IPS-NIHi7 (cell line): ENCODE data around the gene SPATA21.
"Not testable (repeated sequence)": the region's sequence is repeated elsewhere in the genome, so short reads cannot be mapped to it uniquely, and the experiment has no call there.

Source experiments
- DNase-seq: peaks from one replicate; pipeline ENCODE4 v3.0.0; 2012; ENCODE audit warnings: mixed read lengths; ENCODE audit errors: extremely low spot score

The SPATA21 gene, protein sequence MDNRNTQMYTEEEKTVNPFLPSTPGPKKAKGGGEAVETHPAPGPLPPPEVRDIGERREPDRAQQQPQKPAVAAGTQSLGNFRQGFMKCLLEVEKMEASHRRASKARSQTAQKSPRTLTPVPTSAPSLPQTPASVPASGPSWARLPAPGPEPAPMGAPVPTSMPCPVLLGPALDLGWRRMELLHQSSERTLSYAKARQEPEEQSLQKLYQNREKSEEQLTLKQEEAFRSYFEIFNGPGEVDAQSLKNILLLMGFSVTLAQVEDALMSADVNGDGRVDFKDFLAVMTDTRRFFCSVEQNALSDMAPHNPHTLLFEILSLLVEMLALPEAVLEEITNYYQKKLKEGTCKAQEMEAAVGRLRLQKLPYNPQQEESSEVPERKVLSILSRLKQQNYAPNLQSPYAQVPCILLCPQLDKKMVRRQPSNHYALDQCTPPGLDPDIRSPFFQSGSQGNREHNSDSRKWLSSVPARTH

DNA sequence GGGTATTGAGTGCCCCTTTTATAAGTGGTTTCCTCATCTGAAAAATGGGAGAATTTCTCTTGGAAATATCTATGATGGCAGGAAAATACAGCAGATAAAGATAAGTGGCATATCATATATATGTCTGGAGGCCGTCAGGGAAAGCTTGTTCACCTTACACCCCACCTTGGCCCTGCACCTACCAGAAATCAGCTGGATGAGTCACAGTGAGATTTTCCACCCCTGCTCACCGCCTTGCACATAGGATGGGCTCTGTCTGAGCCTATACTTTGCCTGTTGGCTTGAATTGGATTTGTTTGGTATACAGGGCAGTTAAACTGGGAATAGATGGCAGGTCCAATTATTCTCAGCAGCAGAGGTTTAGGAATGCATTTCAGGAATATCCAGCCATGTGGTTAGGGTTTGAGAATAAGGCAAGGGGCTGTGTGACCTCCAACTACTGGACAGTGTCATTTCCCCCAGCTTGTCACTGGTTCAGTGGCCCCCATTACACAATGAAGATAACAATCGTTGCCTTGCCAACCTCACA lies at the start of gene SPATA21:
Gene SPATA21 (minus strand): TSS at position 479 of the 529 bp plus-strand sequence. CDS start 6,053 bp downstream, outside the sequence.
- DNase-seq: no peak

DNA sequence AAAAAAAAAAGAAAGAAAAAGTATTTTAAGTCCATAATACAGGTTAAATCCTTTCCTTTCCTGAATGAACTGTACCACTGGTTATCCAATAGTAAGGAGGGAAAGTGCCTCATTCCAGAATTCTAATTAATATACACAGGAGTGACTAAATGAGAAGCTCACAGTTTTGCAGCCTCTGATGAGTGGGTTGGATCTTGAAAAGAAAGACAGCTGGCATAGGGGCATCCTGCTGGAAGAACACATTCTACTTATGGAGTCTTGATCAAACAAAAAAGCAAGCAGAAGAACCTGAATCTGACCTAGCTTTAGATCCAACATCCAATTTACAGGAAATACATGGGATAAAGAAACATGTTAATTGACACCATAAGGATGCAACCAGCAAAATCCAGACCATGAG lies 49.8 kb upstream of the SPATA21 start:
- DNase-seq: not testable (repeated sequence)

DNA sequence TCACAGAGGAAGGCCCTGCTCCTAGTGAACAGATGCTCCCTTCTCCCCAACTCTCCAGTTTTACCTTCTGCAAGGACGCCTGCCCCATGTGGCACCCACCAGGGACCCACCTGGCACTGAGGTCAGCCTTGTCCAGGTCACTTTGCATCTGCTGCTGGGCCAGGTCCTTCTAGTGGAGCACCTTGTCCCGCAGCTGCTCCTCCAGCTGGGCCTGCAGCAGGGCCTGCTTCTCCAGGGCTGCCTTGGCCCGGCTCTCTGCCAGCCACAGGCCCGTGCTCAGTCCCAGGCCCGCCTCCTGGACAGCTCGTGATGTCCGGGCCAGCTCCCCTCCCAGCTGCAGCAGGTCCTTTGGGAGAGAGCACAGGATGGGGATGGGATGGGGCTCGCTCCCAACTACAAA lies 49.1 kb upstream of the SPATA21 start:
- not testable (repeated sequence) for DNase-seq

DNA sequence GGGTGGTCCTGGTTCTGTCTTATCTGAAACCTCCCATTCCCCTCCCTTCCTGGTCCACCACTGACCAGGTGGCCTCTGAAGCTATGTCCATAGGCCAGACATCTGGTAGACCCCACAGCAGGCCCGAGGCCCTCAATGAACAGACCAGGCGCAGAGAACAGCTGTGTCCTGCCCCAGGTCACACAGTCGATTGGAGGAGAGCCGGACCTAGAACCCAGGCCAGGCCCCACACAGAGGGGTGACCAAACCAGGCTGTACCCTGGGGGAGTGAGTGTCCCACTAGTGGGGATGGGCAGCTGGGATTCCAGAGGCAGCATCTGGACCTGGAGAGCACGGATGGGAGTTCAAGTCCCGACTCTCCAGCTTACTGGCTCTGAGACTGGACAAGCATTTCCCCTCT lies 47.7 kb upstream of the SPATA21 start:
- DNase-seq: no peak

DNA sequence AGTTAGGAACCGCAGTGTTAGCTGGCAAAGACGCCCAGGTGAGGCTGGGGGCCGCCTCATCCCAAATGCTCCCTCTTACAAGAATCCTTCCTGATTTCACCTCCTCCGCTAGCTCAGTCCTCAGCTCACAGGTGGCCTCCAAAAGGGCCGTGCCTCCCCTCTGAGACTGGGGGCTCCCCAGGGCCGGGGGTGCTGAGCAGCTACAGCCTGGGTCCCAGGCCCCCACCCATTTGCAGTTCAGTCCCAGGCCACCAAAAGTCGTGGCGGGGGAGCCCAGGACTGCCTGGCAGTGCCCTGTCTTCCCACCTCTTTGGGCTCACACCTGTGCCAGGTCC lies 47.2 kb upstream of the SPATA21 start:
- DNase-seq: no peak

DNA sequence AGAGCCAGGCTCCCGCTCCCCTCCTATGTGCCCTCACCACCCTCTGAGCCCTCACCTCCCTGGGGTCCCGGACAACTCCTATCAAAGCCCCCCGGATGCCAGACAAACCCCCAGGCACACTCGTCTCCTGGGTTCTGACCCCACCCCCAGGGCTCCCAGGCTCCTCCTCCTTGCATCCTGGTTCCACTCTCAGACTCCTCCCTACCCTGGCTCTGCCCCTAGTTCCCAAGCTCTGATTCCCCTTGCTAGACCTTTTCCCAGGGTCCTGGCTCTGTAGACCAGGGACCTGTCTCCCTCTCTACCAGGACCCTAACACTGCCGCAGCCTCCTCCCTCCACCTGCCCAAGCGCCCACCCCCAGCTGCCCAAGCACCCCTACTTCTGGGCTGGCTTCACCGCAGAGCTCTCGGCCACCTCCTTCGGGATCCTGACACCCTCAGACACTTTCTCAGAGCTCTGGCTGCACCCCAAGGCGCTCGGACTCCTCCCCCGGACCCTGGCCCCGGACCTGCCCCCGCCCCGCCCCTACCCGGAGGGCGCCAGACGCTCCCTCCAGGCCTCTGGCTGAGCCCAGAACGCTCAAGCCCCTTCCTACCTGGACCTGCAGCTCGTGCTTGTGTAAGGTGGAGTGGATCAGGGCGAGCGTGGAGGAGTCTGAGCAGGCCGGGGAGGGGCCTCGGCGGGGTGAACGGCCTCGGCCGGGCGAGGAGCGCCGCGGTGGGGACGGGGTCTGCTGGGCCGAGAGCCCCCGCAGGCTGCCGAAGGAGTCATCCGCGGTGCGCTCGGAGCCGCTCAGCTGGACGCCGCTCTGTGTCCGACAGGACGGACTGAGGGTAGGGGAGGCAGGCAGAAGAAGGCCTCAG lies 46.6 kb upstream of the SPATA21 start:
- DNase-seq: not testable (repeated sequence)

DNA sequence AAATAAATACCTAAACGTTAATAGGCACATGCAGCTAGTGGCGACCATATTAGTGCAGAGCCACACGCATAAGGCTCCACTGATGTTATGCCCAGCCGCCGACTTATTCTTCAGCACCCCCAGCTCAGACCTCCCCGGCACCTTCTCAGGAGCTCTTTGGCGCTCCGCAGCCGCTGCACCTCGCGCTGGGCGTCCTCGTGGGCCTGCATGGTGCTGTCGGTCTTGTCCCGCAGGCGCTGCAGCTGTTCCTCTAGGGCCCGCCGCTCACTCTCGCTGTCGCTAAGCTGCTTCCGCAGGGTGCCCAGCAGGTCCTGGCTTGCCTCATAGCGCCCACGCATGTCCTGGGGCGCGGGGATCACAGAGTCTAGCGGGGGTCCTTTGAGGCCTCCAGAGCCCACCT lies 45.9 kb upstream of the SPATA21 start:
- DNase-seq: not testable (repeated sequence)

DNA sequence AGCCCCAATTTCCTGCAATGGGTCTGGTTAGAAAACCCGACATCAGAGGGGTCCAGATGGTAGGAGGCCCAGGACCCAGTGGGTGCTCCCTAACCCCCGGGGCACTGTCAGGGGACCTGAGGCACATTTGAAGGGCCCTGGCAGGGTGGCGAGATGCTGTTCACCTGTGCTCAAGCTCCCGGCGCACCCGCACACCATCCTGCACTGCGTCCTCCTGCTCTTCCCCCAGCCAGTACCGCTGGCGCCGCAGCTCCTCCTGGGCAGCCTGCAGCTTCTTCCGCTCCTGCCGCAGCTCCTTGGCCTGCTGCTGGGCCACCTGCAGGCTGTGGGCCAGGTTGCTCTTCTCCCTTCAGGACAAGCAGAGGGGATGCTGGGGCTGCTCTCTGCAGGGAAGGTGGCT lies 40.9 kb upstream of the SPATA21 start:
- no peak for DNase-seq

DNA sequence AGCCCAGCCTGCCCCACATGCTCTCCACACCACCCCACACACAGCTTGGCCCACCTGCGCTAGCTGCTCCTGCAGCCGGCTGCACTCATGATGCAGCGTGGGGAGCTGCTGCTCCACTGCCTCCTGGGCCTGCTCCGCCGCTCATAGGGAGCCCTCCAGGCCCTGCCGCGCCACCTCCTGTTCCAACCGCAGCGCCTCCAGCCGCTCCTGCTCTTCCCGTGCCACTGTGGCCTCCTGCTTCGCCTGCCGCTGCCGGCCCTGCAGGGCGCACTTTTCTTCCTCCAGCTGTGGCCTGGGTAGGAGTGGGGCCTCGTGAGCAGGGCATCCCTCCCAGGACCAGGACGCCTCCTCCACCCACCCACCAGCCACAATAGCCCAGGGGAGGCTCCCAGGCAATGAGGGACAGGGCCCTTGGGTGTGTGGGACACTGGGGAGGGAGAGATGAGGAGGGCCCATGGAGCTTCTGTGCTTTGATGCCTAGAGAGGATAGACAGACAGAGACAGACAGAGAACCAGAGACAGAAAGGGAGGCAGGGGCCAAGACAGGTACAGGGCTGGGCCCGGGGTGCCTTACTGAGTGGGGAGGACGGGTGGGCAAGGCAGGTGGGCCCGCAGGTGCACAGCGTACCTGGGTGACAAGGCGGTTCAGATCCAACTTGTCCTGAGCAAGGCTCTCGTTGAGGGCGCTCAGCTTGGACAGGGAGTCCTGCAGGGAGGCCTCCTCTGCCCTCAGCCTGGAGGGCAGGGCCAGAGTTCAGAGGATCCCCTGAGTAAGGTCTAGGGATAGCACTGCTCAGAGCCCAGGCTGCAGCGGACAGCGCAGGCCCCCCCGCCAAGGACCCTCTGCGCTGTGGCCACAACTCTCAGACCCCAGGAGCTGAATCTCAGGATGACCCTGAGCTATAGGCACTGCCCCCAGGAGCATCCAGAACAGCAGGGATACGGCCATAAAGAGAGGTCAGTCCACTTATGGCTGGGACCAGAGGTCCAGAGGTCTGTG lies 38.8 kb upstream of the SPATA21 start:
- DNase-seq: not testable (repeated sequence)

DNA sequence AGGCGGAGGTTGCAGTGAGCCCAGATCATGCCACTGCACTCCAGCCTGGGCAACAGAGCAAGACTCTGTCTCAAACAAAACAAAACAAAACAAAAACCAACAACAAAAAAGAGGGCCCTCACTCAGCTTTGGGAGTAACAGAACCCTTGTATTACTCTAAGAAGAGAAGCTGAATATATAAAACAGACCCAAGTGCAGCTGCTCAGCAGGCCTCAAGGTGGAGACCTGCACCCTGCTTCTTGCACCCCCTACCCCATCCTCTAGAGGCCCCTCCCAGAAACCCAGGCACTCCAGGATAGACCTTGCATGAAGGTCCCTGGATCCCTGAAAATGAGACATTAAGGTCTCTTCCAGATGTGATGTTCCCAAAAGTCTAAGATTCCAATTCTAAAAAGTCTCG lies 37.7 kb upstream of the SPATA21 start:
- peak; percentile 54 for DNase-seq

DNA sequence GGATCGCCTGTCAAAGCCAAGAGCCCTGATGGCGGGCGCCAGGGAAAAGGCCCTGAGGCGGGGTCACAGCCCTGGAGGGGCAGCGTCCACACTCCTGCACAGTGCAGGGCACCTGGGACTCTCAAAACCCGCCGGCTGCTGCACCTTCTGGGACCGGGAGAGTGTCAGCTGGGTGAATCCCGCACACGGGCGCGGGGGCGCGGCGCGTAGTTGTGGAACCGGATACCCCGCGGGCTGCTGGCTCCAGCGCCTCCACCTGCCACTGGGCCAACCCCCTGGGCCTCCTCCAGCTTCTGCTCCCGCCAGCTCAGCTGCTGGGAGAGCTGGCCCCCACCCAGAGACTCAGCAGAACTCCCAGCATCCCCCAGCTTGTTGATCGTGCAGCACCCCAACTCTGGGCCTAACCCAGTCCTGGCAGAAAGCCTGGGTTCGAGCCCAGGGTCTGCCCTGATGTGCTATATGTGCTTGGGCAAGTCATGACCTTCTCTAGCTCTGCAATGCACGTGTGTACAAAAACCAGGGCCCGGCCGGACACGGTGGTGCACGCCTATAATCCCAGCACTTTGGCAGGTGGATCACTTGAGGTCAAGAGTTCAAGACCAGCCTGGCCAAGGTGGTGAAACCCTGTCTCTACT lies 37.1 kb upstream of the SPATA21 start:
- no peak for DNase-seq

DNA sequence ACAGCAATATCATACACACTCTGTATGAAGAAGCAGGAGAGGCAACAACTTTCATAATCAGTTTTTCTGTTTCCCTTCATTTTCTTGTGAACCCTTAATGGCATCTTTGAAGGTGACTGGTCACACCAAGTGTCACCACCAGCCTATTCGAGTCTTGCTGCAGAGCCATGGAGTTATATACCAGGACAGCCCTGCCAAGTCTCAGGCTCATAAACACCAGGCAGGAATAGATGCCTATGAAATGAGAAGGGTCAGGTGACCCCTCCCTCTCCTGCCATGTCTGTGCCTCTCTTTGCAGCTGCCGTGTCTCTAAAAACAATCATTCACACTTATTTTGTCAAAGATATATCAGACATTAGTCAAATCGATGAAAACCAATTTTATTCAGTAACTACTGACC lies 31.3 kb upstream of the SPATA21 start:
- DNase-seq: no peak

DNA sequence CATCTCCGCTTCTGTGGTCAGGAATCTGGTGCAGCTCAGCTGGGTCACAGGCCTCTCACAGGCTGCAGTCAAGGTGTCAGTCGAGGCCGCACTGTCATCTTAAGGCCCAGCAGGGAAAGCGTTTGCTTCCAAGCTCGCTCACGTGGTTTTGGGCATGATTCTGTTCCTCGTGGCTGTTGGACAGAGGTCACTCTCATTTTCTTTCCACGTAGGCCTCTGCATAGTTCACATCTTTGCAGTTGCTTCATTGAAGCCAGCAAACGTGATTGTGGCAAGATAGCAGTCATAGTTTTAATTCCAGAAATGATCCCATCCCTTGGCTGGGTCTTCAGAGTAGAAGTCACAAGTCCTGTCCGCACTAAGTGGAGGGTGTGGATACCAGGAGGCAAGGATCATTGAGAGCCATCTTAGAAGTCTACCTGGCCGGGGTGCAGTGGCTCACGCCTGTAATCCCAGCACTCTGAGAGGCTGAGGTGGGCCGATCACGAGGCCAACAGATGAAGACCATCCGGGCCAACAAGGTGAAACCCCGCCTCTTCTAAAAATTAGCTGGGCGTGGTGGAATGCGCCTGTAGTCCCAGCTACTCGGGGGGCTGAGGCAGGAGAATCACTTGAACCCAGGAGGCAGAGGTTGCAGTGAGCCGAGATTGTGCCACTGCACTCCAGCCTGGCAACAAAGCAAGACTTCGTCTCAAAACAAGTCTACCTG lies 27.8 kb upstream of the SPATA21 start:
- DNase-seq: no peak

DNA sequence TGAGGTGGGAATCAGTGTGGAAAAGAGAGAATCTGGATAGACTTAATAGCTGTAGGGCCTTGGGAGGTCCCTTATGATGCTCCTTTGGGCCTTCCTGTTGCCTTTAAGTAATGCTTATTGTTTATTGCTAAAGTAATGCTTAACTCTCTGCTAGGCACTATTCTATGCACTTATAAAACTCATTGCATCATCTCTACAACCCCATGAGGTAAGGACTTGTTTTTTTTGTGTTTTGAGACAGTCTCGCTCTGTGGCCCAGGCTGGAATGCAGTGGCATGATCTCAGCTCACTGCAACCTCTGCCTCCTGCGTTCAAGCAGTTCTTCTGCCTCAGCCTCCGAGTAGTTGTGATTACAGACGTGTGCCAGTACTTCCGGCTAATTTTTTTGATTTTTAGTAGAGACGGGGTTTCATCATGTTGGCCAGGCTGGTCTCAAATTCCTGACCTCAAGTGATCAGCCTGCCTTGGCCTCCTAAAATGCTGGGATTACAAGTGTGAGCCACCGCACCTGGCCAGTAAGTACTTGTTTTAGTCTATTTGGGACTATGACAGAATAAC lies 25.6 kb upstream of the SPATA21 start:
- no peak for DNase-seq

DNA sequence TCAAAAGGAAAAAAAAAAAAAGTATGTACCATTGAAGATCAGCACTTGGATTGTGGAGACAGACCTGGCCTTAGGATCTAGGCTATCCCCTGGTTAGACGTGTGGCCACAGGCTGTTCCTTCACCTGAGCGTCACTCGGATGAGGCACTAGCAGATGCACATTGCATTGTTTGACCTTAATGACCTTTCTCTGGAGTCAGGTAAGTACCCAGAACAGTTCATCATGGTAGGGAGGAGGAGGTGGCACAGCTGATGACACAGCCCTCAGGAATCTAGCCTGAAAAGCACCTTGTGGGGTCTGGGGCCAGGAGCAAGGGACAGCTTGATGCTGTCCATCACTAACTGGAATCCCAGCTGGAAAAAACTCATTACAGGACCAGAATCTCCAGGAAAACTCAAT lies 24.5 kb upstream of the SPATA21 start:
- no peak for DNase-seq

DNA sequence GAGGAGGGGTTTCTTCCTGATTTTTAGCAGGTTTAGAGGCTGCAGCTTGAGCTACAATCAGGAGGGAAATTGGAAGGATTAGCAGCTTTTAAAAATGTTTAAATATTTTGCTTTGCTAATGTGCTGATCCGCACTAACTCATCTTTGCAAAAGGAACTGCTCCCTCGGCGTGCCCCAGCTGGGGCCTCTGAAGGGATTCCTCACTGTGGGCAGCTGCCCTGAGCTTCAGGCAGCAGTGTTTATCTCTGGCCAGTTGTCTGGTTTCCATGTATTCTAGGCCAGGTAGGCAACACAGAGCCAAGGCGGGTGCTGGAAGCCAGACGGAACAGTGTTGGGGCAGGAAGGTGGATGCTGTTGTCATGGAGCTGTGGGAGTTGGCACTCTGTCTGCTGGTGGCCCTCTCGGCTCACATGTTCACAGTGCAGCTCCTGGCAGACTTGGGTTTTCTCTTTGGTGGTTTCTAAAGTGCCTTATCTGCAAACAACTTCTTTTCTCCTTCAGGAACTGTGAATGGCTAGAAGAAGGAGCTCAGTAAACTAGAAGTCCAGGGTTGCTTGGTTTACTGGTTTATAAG lies 22.2 kb upstream of the SPATA21 start:
- no peak for DNase-seq

DNA sequence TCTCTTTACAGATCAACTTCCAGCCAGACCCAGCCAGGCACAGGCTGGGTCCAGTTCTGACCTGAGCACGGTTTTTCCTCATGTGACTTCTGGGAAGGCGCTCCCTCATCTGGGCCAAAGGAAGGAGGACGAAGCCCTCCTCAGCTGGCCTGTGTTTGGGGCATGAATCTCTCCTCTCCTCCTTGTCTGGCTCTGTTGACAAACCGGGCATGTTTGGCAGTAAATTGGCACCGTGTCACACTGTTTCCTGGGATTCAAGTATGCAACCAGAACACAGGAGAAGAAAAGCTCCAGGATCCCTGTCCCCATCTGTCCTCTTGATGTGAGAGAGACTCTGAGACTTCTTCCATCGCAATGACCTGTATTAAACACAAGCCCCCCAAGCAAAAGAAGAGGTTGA lies 21.6 kb upstream of the SPATA21 start:
- DNase-seq: no peak

DNA sequence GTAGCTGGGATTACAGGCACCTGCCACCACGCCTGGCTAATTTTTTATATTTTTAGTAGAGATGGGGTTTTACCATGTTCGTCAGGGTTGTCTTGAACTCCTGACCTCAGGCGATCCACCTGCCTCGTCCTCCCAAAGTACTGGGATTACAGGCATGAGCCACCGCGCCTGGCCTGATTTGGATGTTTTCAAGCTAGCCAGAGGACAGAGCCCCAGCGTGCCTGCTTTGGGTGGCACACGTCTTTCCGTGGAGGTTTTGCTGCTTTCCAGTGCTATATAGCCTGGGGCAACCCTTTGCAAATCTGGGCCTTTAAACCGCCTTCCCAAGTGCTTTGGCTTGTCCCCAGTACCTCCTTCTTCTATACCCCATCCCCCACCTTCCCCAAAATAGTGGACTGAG lies 18.9 kb upstream of the SPATA21 start:
- not testable (repeated sequence) for DNase-seq

DNA sequence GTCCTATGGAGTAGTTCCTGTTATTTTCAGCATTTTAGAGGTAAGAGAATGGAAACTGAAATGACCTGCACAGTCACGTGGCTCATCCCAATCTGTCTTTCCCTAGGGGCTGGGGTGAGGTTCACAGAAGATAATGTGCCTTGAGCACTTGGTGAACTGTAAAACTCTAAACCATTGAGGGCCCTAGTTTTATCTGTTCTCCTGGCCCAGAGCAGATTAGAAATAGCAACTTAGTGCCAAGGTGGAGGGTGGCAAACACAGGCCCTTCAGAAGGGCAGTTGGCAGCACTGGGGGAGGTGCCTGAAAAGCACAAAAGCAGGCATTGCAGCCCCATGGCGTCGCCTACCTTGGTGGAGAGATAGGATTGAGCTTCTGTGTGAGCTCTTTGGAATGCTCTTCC lies 17.7 kb upstream of the SPATA21 start:
- DNase-seq: not testable (repeated sequence)
